K562 (cell line): ENCODE measurements around the gene BCL11A. TPM values are rescaled to one million over a fixed set of nuclear protein-coding genes. Genes with fewer than 3 reads are reported as not detected.

Experiments used
- ATAC-seq: fragments of 200-7000 bp; cut with Tn5 transposase; 3 replicates; pipeline ENCODE4 v1.9.1; 2020; ENCODE audit warnings: moderate library complexity
- BruUV-seq: library from RNA; stranded (reverse); fragments of 400-500 nt; replicated peaks from 2 replicates; lab custom pipeline; 2021; lab: Mats Ljungman, UMichigan
- CTCF ChIA-PET: fragments of 300-600 bp; formaldehyde crosslinking; extraction: SDS; loops from one replicate; lab custom pipeline; 2021; ENCODE audit warnings: low intra/inter-chr PET ratio; lab: Yijun Ruan, JAX
- POLR2A ChIA-PET: fragments of 300-600, 350-650 bp; sonication (Branson Sonifier 250); formaldehyde crosslinking; extraction: SDS; loops from one replicate; lab custom pipeline; 2021; ENCODE audit warnings: antibody characterized with exemption, inconsistent platforms; lab: Yijun Ruan, JAX
- DNase-seq, 4 experiments: peaks; one replicate each; pipeline versions ENCODE4 v3.0.0 to v3.0.0-alpha.2; 2011 to 2018; ENCODE audit warnings: low spot score in 3 of 4, mixed read lengths in 3 of 4; ENCODE audit errors: extremely low read depth in 1 of 4
- FAIRE-seq: peaks from 2 replicates; lab custom pipeline; 2011; peaks lifted over from hg19 to GRCh38; lab: Jason Lieb, UNC
- H2AFZ ChIP-seq: 2 replicates; pipeline ENCODE4 v1.6.0; 2011; ENCODE audit warnings: low read depth, low read length, control low read depth, inconsistent platforms
- H3K27ac ChIP-seq: fragments of 200-600 bp; 3 replicates; pipeline ENCODE4 v1.8.0; 2011; ENCODE audit warnings: low read depth, mild to moderate bottlenecking, control low read depth, inconsistent platforms, low read length, moderate library complexity, mixed read lengths; ENCODE audit errors: extremely low read depth
- H3K27me3 ChIP-seq, 2 experiments: fragments of 300-600 bp in 1 of 2; 2 replicates in 1 of 2; 3 replicates in 1 of 2; pipeline versions ENCODE4 v1.6.0 to v1.8.0; 2011; ENCODE audit warnings: inconsistent platforms in 2 of 2, low read length in 2 of 2, mild to moderate bottlenecking in 1 of 2, mixed read lengths in 1 of 2, moderate library complexity in 1 of 2; ENCODE audit not compliant: control insufficient read depth in 2 of 2, insufficient read depth in 2 of 2
- H3K36me3 ChIP-seq: fragments of 300-600 bp; 3 replicates; pipeline ENCODE4 v1.8.0; 2011; ENCODE audit warnings: mild to moderate bottlenecking, low read length, inconsistent platforms; ENCODE audit not compliant: control insufficient read depth, insufficient read depth
- H3K4me1 ChIP-seq, 2 experiments: fragments of 200-600 bp in 1 of 2; replicated peaks in 1 of 2; 2 replicates in 1 of 2; 3 replicates in 1 of 2; pipeline versions ENCODE4 v1.5.1 to v1.8.0; 2011; ENCODE audit warnings: inconsistent platforms in 2 of 2, low read length in 2 of 2, mild to moderate bottlenecking in 1 of 2, mixed read lengths in 1 of 2, moderate library complexity in 1 of 2; ENCODE audit not compliant: control insufficient read depth in 2 of 2, insufficient read depth in 2 of 2
- H3K4me2 ChIP-seq: 2 replicates; pipeline ENCODE4 v1.6.1; 2011; ENCODE audit warnings: low read length, control low read depth, inconsistent platforms, mixed read lengths; ENCODE audit not compliant: insufficient read depth
- H3K4me3 ChIP-seq: fragments of 200-600 bp; sonication (generic), shearing (Covaris generic); 2 replicates; pipeline ENCODE4 v1.5.1; 2016; ENCODE audit warnings: control low read depth, inconsistent platforms
- H3K79me2 ChIP-seq: fragments of 200-600 bp; 3 replicates; pipeline ENCODE4 v1.8.0; 2011; ENCODE audit warnings: low read length, inconsistent platforms; ENCODE audit not compliant: control insufficient read depth, insufficient read depth
- H3K9ac ChIP-seq, 2 experiments: 2 replicates each; pipeline versions ENCODE4 v1.6.0 to v1.6.1; 2011; ENCODE audit warnings: low read depth in 2 of 2, low read length in 2 of 2, control low read depth in 1 of 2, inconsistent platforms in 1 of 2, mild to moderate bottlenecking in 1 of 2, mixed read lengths in 1 of 2; ENCODE audit not compliant: insufficient read depth in 1 of 2
- H3K9me1 ChIP-seq: one replicate; pipeline ENCODE4 v1.6.0; 2011; ENCODE audit warnings: inconsistent platforms, mild to moderate bottlenecking, low read length, moderate library complexity; ENCODE audit not compliant: control insufficient read depth, insufficient read depth
- H3K9me3 ChIP-seq: replicated peaks from 2 replicates; pipeline ENCODE4 v1.5.1; 2011; ENCODE audit warnings: low read depth, low read length, inconsistent platforms; ENCODE audit not compliant: control insufficient read depth, insufficient read depth
- H4K20me1 ChIP-seq: replicated peaks from 2 replicates; pipeline ENCODE4 v1.6.1; 2011; ENCODE audit warnings: low read length, inconsistent platforms, mixed read lengths; ENCODE audit not compliant: control insufficient read depth, insufficient read depth
- CHD4 ChIP-seq: fragments of 200-600 bp; sonication (generic); IDR thresholded peaks from 3 replicates; pipeline ENCODE4 v1.6.1; 2012; ENCODE audit warnings: low read depth, mild to moderate bottlenecking, mixed read lengths, low read length, inconsistent platforms; ENCODE audit not compliant: insufficient read depth, insufficient replicate concordance, poor library complexity, severe bottlenecking
- ELF1 ChIP-seq: fragments of 200-800 bp; sonication (Bioruptor generic); IDR thresholded peaks from 2 replicates; pipeline ENCODE4 v1.6.1; 2016; ENCODE audit warnings: missing genetic modification characterization, missing compliant biosample characterization
- FUS ChIP-seq: fragments of 200-400 bp; formaldehyde crosslinking; optimal IDR thresholded peaks from 2 replicates; pipeline ENCODE3; 2017; ENCODE audit warnings: low read depth, low read length
- GATAD2B ChIP-seq: fragments of 450-650 bp; IDR thresholded peaks from 2 replicates; pipeline ENCODE4 v1.6.1; 2017; ENCODE audit warnings: mild to moderate bottlenecking, borderline replicate concordance
- GTF2A2 ChIP-seq: IDR thresholded peaks from 2 replicates; pipeline ENCODE4 v1.6.1; 2016; ENCODE audit warnings: mild to moderate bottlenecking, missing genetic modification characterization, missing compliant biosample characterization
- JUND ChIP-seq, 2 experiments: IDR thresholded peaks; 2 replicates in 1 of 2; 3 replicates in 1 of 2; pipeline ENCODE4 v1.6.1; 2011; ENCODE audit warnings: borderline replicate concordance in 2 of 2, low read depth in 2 of 2, low read length in 2 of 2, improper control_type of control experiment in 1 of 2, missing biosample characterization in 1 of 2, missing genetic modification characterization in 1 of 2, missing genetic modification reagents in 1 of 2
- LCOR ChIP-seq: sonication (generic); formaldehyde crosslinking; IDR thresholded peaks from 2 replicates; pipeline ENCODE4 v1.8.0; 2022; ENCODE audit warnings: mild to moderate bottlenecking, missing genetic modification reagents
- MECOM ChIP-seq: fragments of 250-450 bp; sonication (Bioruptor Pico); IDR thresholded peaks from 2 replicates; pipeline ENCODE4 v1.8.0; 2022; ENCODE audit warnings: inconsistent platforms
- NR4A1 ChIP-seq, 2 experiments: fragments of 250-450 bp in 1 of 2; fragments of 450-650 bp in 1 of 2; sonication (Bioruptor Pico) in 1 of 2; IDR thresholded peaks; 2 replicates each; pipeline versions ENCODE4 v1.4.0 to v1.6.1; 2016 to 2020; ENCODE audit warnings: mild to moderate bottlenecking in 2 of 2, missing compliant biosample characterization in 1 of 2, missing genetic modification characterization in 1 of 2, moderate library complexity in 1 of 2
- POLR3A ChIP-seq: IDR thresholded peaks from 2 replicates; pipeline ENCODE4 v1.6.1; 2011; ENCODE audit warnings: borderline replicate concordance, mild to moderate bottlenecking, moderate library complexity; ENCODE audit not compliant: insufficient read length, insufficient read depth; ENCODE audit errors: extremely low read depth
- SOX6 ChIP-seq: fragments of 450-650 bp; IDR thresholded peaks from 2 replicates; pipeline ENCODE4 v1.6.1; 2014; ENCODE audit warnings: mild to moderate bottlenecking
- TAF7 ChIP-seq: fragments of 450-650 bp; IDR thresholded peaks from 2 replicates; pipeline ENCODE4 v1.6.1; 2016; ENCODE audit warnings: missing genetic modification characterization, missing compliant biosample characterization
- TRIM24 ChIP-seq, 2 experiments: fragments of 450-650 bp; IDR thresholded peaks; 2 replicates each; pipeline ENCODE4 v1.6.1; 2016
- ZNF347 ChIP-seq: fragments of 450-650 bp; formaldehyde crosslinking; IDR thresholded peaks from 2 replicates; pipeline ENCODE4 v1.4.0; 2020; ENCODE audit warnings: low read depth, mild to moderate bottlenecking, moderate library complexity
- ZNF740 ChIP-seq, 3 experiments: fragments of 200-800 bp in 1 of 3; sonication (Bioruptor generic) in 1 of 3; sonication (generic) in 1 of 3; formaldehyde crosslinking in 1 of 3; IDR thresholded peaks; 2 replicates each; pipeline versions ENCODE4 v1.6.1 to v1.8.0; 2016 to 2022; ENCODE audit warnings: mild to moderate bottlenecking in 2 of 3, missing compliant biosample characterization in 2 of 3, missing genetic modification characterization in 2 of 3, missing genetic modification reagents in 1 of 3
- WGBS: fragments of 100-300 bp; shearing (Covaris generic); methylation state at CpG from one replicate; pipeline ENCODE4 v1.1.6; 2016; ENCODE audit warnings: low coverage, mixed read lengths; ENCODE audit not compliant: insufficient coverage; ENCODE audit errors: missing lambda C conversion rate; 5-methylcytosine and 5-hydroxymethylcytosine counted together
- in situ Hi-C: fragments of 300-500 bp; cut with MboI; formaldehyde crosslinking; loops from 4 replicates; pipeline ENCODE4 v1.15.0; 2018; ENCODE audit warnings: inconsistent platforms, mixed read lengths
- intact Hi-C: fragments of 100-400 bp; cut with micrococcal nuclease; formaldehyde crosslinking; loops from 2 replicates; pipeline ENCODE4 v1.14.2; 2022
- polyA plus RNA-seq, 8 experiments: library from polyadenylated mRNA; depleted of rRNA in 4 of 8; stranded (reverse) in 5 of 8; unstranded in 3 of 8; fragments of >200 nt; fragmentation: Nextera tagmentation in 2 of 8; fragmentation: Illumina TruSeq in 1 of 8; extraction: Ambion mirVana in 2 of 8; extraction: Trizol in 1 of 8; gene quantifications; 2 replicates each; pipeline versions ENCODE4 v1.2.1 to v1.2.3, GENCODE V29; 2011 to 2014; ENCODE audit warnings: inconsistent platforms in 1 of 8, missing spikeins in 1 of 8
- total RNA-seq, 7 experiments: library from RNA; depleted of rRNA in 6 of 7; stranded (reverse); fragments of >200 nt in 6 of 7; fragmentation: Illumina TruSeq in 2 of 7; extraction: Trizol in 2 of 7; gene quantifications; 2 replicates each; pipeline versions ENCODE4 v1.2.1 to v1.2.3, GENCODE V29; 2011 to 2021; ENCODE audit warnings: low replicate concordance in 1 of 7

BCL11A gene
- total and polyA plus RNA-seq, 9 of the 15 experiments (the other 6 are each of a cell fraction or from before 2014, with no cell fraction given) = 0.13 TPM; not detected in 8

- TF ChIP-seq POLR3A = no peak
Observed at GRCh38 chr2:60521626-60522025, 31.8 kb downstream of the BCL11A start (continued).

GRCh38 chr2:60520917-60521539, 32.4 kb downstream of the BCL11A start:
- H3K4me1 ChIP-seq = no peaks in the 10 kb centered on the region
- H4K20me1 ChIP-seq = no peaks in the 10 kb centered on the region
- H3K9ac ChIP-seq = no peak overlapping the region
- POLR2A ChIA-PET = no interaction called here
- WGBS = under 1% methylated on average over 9 of the region's 9 CpGs
- no peaks in the 10 kb centered on the region for H3K36me3 ChIP-seq
- CTCF ChIA-PET = no interaction called here
- no peak for FAIRE-seq
- intact Hi-C loops (no loop called here), in situ Hi-C loops (no loop called here)
- no peak overlapping the region for H3K4me3 ChIP-seq
- no peak for DNase-seq
- H3K9me1 ChIP-seq = no peaks in the 10 kb centered on the region
- no TSS peak for BruUV-seq
- no peak overlapping the region for H3K27ac ChIP-seq
- TF ChIP-seq ELF1 (no peak), FUS (no peak), ZNF347 (CRISPR knock-in tag) (no peak), GATAD2B (no peak), JUND (IDR thresholded peaks at IDR 0.05; ENCODE audit: borderline replicate concordance, low read depth, low read length) (no peak), JUND (tag; IDR thresholded peaks at IDR 0.05; ENCODE audit: borderline replicate concordance, low read depth, low read length) (no peak), LCOR (no peak), NR4A1 (CRISPR knock-in tag; IDR thresholded peaks at IDR 0.05) (no peak), NR4A1 (tag; IDR thresholded peaks at IDR 0.05) (no peak), GTF2A2 (tag) (no peak), SOX6 (no peak), TRIM24 (IDR thresholded peaks at IDR 0.05) (no peak), ZNF740 (CRISPR knock-in tag; IDR thresholded peaks at IDR 0.05) (no peak), ZNF740 (tag; IDR thresholded peaks at IDR 0.05) (no peak), TAF7 (no peak), MECOM (CRISPR knock-in tag) (no peak), CHD4 (no peak)
- H3K4me2 ChIP-seq = no peak overlapping the region
- no peaks in the 10 kb centered on the region for H3K9me3 ChIP-seq
- ATAC-seq = no peak
- H2AFZ ChIP-seq = no peak overlapping the region
- peaks cover 0 to 14% of the 10 kb centered on the region in 2 experiments; a peak in 1 of 5 replicates for H3K27me3 ChIP-seq
- H3K79me2 ChIP-seq = no peaks in the 10 kb centered on the region
